Right forelimb (tissue), 1 donor: ENCODE measurements around the gene BHLHA15.
A peak's percentile ranks its signal among the peaks of the same experiment; 100 is the strongest.

ENCODE experiments used
- DNase-seq: peaks from one replicate; pipeline ENCODE4 v3.0.0-alpha.2; 2018

Gene BHLHA15

DNA sequence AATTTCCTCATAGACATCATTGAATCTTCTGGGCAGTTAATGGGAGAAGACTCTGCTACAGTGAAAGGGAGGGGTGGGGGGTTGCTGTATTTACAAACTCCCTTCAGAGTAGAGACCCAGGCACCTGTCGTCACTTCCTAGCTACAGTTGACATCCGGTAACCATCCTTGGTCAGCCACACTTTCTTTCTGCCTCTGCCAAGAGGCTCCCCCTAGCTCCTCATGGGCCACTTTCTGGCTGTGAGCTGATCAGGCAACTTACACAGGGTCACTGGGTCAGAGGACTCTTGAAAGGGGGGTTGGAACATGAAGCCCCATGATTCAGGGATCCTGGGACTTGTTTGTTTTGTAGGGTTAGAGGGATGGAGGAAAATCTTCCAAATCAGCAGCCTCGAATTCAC lies 39.5 kb downstream of the BHLHA15 start:
- no peak for DNase-seq

DNA sequence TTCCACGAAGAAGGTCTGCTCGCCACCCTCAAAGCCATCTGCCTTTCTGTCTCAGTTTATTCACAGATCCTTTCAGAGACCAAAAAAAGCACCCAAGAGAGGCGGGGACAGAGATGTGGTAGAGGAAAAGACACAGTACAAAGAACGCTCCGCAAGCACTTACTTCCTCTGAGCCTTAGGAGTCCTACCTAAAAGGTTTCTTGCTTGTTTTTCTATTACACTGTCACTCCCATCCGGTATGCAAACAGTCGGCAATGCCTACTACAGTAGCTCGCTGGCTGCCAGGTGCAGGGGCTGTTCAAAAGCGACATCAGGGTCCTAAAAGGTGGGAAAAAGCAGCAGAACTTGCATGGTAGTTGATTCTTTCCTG lies 40.0 kb downstream of the BHLHA15 start:
- no peak for DNase-seq

DNA sequence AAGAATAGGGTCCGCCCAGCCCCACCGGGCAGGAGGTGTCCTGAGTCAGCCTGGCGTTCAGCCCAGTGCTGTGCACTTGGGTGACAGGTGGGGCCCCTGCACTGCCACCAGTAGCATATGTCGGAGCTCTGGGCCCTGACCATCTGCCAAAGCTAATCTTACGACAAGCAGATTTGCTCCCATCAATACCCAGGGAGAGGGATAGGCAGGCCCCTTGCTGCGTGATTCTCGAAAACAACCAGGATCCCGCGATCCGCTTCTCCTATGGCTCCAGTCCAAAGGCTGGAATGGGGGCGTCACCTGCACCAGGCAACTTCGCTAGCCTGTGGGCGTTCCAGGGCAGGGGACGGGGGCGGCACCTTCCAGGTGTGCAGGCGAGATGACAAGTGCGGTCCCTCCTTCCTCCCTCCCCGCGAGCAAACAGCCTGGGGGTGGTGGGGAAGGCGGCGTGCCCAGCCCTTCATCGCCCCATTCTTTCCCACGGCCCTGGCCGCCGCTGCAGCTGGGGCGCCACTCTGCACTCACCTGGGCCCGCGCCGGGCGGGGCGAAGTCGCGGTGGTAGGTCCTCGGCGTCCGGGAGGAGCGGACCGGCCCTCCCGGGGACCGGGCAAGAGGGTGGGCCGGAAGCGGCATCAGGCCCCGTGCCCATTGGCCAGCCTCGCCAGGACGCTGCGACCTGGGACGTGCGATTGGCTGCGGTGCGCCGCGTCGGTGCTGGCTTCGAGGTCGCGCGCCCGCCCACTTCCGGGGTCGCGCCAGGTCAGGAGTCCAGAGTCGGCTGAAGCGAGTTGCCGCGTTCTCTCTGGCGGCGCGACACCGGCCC lies 40.6 kb downstream of the BHLHA15 start, which contains the start of gene TECPR1:
TSS of gene TECPR1 (minus strand) at position 632 of the 824 bp plus-strand sequence. CDS start 6,086 bp downstream, outside the sequence.
- peak; percentile 94 for DNase-seq

DNA sequence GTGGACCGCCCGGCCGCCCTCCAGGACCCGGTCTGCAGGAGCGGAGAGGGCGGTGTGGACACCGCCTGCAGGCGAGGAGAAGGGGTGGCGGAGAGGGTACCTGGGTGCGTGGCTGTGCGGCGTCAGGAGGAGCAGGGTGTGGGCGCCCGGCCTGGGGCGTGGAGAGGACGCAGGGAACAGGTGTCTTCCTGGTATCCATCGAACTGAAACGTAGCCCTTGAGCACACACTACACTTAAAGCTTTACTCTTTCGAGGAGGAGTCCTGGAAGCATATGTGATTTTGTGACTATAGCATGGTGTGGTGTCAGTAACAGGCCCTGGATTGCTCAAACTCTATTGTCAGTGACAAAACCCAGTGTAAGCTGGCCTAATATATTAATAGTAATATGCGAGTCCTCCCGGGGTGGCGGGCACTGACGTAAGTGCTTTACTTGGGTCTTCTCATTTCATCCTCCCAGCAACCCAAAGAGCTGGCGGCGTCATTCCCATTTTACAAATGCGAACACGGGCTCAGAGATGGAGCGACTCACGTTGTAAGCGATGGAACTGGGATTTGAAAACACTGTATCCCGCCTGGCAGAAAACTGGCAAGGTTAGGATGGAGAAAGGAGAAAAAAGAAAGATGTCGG lies 41.3 kb downstream of the BHLHA15 start:
- DNase-seq: no peak

DNA sequence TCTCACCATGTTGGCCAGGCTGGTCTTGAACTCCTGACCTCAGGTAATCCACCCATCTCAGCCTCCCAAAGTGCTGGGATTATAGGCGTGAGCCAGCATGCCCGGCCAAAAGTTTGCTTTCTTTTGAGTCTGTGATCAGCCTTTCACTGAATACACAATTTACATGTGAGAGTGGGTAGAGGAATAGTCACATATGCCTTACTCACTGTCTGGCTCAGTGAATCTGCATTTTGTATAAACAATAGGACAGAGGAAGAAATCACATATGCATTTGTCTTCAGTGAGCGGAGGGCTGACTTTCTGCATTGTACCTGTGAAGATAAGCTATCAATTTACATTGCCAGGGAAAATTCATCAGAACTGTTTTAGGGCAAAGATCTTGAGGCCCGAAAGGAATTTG lies 43.3 kb downstream of the BHLHA15 start:
- no peak for DNase-seq

DNA sequence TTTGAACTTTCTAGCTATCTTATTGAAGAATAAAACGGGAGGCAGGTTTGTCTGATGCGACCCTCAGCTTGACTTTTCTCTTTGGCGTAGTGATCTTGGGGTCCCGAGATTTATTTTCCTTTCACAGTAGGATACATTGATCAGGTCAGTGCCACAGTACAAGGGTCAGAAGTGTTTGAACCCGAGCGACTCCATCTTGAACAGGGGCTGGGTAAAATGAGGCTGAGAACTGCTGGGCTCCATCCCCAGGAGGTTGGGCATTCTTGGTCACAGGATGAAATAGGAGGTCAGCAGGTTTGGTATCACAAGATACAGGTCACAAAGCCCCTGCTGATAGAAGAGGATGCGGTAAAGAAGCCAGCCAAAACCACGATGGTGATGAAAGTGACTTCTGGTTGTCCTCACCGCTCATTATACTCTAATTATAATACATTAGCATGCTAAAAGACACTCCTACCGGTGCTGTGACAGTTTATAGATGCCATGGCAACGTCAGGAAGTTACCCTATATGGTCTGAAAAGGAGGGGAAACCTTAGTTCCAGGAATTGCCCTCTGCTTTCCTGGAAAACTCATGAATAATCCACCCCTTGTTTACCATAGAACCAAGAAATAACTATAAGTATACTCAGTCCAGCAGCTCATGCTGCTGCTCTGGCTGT lies 43.8 kb downstream of the BHLHA15 start:
- DNase-seq: no peak

DNA sequence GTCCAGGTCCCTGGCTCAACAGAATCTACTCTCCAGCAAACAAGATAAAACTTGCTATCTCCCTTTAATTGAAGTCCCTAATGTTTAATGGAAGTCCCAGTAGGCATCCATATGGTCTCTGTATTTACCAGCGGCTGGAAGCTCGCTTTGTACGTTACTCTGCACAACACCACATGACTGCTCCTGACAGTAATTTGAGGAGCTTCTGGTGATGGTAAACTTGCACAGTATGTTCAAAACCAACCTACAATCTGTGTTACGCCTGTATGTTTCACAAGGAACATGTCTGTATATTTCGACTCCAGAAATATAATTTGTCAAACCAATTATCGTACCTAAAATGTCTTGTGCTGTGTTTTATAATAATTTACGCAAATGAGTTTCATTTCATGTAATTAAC lies 45.2 kb downstream of the BHLHA15 start:
- DNase-seq: no peak

DNA sequence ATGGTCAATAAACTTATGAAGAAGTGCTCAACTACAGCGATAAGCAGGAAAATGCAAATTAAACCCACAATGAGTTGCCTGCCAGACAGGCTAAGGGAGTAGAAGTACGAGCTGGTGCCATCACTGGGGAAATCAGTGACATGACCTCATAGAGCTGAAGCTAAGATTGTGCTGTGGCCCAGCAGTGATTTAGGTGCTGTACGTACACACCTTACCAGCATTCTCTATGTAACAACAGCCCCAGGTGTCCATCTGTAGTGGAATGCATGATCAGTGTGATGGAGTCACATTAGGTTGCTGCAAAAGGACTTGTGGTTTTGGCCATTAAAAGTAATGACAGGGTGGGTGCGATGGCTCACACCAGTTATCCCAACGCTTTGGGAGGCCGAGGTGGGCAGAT lies 46.5 kb downstream of the BHLHA15 start:
- DNase-seq: no peak
